BJ (cell line): Measurements from ENCODE around the gene KRTAP9-7. TPM values are rescaled to one million over a fixed set of nuclear protein-coding genes. Genes with fewer than 3 reads are reported as not detected.
"Not testable (repeated sequence)": the region's sequence is repeated elsewhere in the genome, so short reads cannot be mapped to it uniquely, and the experiment has no call there.

Source experiments
- CTCF ChIA-PET: fragments of 350-600 bp; formaldehyde crosslinking; extraction: SDS; loops from one replicate; lab custom pipeline; 2021; ENCODE audit warnings: antibody characterized with exemption, inconsistent platforms; lab: Yijun Ruan, JAX
- POLR2A ChIA-PET: fragments of 300-600 bp; sonication (Branson Sonifier 250); formaldehyde crosslinking; extraction: SDS; loops from one replicate; lab custom pipeline; 2021; ENCODE audit warnings: antibody characterized with exemption; lab: Charles Lee
- DNase-seq: peaks from one replicate; pipeline ENCODE4 v3.0.0-alpha.2; 2011; ENCODE audit warnings: low read depth
- H3K27me3 ChIP-seq: 2 replicates; pipeline ENCODE4 v1.6.0; 2011; ENCODE audit warnings: low read length; ENCODE audit not compliant: control insufficient read depth, insufficient read depth
- H3K36me3 ChIP-seq: 2 replicates; pipeline ENCODE4 v1.5.1; 2011; ENCODE audit warnings: low read length; ENCODE audit not compliant: control insufficient read depth, insufficient read depth
- H3K4me3 ChIP-seq: 2 replicates; pipeline ENCODE4 v1.5.1; 2011; ENCODE audit warnings: low read depth, mild to moderate bottlenecking, control low read depth, low read length
- polyA minus RNA-seq: library from RNA; depleted of rRNA, polyadenylated mRNA; stranded (reverse); fragments of >200 nt; gene quantifications from 2 replicates; pipeline ENCODE4 v1.2.3, GENCODE V29; 2011; rRNA and poly(A)+ RNA removed
- polyA plus RNA-seq: library from polyadenylated mRNA; depleted of rRNA; stranded (reverse); fragments of >200 nt; gene quantifications from 2 replicates; pipeline ENCODE4 v1.2.3, GENCODE V29; 2011; rRNA removed
- TF ChIP-seq, protein P1 (sequence below): IDR thresholded peaks from 2 replicates; pipeline ENCODE4 v1.5.1; 2011; ENCODE audit warnings: low read depth, mild to moderate bottlenecking, control low read depth, inconsistent platforms, low read length, moderate library complexity; ENCODE audit not compliant: insufficient read depth

KRTAP9-7 gene, protein sequence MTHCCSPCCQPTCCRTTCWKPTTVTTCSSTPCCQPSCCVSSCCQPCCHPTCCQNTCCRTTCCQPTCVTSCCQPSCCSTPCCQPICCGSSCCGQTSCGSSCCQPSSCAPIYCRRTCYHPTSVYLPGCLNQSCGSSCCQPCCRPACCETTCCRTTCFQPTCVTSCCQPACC
- polyA plus RNA-seq: not detected in 2 replicates
- not detected in 2 replicates for polyA minus RNA-seq

DNA sequence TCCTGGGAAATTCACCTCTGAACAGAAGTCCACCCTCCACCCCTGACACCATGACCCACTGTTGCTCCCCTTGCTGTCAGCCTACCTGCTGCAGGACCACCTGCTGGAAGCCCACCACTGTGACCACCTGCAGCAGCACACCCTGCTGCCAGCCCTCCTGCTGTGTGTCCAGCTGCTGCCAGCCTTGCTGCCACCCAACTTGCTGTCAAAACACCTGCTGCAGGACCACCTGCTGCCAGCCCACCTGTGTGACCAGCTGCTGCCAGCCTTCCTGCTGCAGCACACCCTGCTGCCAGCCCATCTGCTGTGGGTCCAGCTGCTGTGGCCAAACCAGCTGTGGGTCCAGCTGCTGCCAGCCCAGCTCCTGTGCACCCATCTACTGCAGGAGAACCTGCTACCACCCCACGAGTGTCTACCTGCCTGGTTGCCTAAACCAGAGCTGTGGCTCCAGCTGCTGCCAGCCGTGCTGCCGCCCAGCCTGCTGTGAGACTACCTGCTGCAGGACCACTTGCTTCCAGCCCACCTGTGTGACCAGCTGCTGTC lies at the start of gene KRTAP9-7:
Gene KRTAP9-7, plus strand, starts transcription at position 51 of the 543 bp plus-strand sequence. Its CDS starts 0 bp downstream, at position 51.
- H3K36me3 ChIP-seq, DNase-seq, POLR2A ChIA-PET, H3K4me3 ChIP-seq, H3K27me3 ChIP-seq: not testable (repeated sequence)
- CTCF ChIA-PET: interaction anchor here (0.6 to 1.5 kb wide), 2 partner anchors 15 to 29 kb away, joined by 3 to 4 read pairs; no protein-coding TSS in a partner anchor

DNA sequence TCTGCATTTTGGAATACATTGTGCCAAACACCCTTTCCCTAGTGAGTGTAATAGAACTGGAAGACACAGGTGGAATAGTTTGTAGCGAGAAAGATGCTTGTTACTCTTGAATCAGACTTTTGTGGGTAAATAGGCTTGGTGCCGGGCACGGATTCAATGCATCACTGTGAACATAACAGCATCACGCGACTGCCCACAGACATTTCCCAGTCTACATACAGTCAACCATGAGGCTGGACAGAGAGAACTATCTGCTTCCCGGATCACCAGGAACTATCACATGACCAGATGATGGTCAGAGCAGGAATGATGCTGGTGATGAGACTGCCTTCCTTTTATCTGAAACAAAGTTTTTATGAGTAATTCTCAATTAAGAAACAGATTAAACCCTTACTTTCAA lies 49.4 kb upstream of the KRTAP9-7 start:
- TF ChIP-seq, protein P1, sequence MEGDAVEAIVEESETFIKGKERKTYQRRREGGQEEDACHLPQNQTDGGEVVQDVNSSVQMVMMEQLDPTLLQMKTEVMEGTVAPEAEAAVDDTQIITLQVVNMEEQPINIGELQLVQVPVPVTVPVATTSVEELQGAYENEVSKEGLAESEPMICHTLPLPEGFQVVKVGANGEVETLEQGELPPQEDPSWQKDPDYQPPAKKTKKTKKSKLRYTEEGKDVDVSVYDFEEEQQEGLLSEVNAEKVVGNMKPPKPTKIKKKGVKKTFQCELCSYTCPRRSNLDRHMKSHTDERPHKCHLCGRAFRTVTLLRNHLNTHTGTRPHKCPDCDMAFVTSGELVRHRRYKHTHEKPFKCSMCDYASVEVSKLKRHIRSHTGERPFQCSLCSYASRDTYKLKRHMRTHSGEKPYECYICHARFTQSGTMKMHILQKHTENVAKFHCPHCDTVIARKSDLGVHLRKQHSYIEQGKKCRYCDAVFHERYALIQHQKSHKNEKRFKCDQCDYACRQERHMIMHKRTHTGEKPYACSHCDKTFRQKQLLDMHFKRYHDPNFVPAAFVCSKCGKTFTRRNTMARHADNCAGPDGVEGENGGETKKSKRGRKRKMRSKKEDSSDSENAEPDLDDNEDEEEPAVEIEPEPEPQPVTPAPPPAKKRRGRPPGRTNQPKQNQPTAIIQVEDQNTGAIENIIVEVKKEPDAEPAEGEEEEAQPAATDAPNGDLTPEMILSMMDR: no peak
- Histone ChIP-seq H3K27me3 (no peaks in the 10 kb centered on the region; the same call in 1 of the 2 replicates), H3K4me3 (no peak overlapping the region), H3K36me3 (no peaks in the 10 kb centered on the region)
- DNase-seq: no peak
- CTCF ChIA-PET: interaction anchor here (1.2 kb wide), 1 partner anchor 9 kb away, joined by 3 read pairs; no protein-coding TSS in a partner anchor
- POLR2A ChIA-PET: no interaction called here

DNA sequence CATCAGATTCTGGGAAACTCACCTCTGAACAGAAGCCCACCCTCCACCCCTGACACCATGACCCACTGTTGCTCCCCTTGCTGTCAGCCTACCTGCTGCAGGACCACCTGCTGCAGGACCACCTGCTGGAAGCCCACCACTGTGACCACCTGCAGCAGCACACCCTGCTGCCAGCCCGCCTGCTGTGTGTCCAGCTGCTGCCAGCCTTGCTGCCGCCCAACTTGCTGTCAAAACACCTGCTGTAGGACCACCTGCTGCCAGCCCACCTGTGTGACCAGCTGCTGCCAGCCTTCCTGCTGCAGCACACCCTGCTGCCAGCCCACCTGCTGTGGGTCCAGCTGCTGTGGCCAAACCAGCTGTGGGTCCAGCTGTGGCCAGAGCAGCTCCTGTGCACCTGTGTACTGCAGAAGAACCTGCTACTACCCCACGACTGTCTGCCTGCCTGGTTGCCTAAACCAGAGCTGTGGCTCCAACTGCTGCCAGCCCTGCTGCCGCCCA lies 48.9 kb upstream of the KRTAP9-7 start, which contains the start of gene KRTAP9-2:
Gene KRTAP9-2, plus strand, starts transcription at position 51 of the 498 bp plus-strand sequence. Its CDS starts 7 bp downstream, at position 58.
- CTCF ChIA-PET: interaction anchor here (0.7 kb wide), 1 partner anchor 304 kb away, joined by 3 read pairs; no protein-coding TSS in a partner anchor
- H3K27me3 ChIP-seq, POLR2A ChIA-PET: not testable (repeated sequence)

DNA sequence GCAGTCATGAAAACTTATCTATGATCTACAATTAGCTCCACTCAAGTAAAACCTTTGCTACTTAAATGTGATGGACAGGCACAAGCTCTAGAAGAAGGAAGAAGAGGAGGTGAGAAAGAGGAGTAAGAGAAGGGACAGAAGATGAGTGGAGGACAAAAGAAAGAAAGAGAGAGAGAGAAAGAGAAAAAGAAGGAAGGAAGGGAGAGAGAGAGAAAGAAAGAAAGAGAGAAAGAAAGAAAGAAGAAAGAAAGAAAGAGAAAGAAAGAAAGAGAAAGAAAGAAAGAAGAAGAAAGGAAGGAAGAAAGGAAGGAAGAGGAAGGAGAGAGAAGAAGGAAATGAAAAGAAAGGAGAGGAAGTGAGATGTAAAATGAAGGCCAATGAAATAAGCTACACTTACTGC lies 45.4 kb upstream of the KRTAP9-7 start:
- CTCF ChIA-PET: no interaction called here
- TF ChIP-seq, protein P1: no peak

More for the DNA sequence above, 48.9 kb upstream of the KRTAP9-7 start, which contains the start of gene KRTAP9-2:
- H3K36me3 ChIP-seq, H3K4me3 ChIP-seq, DNase-seq: not testable (repeated sequence)

DNA sequence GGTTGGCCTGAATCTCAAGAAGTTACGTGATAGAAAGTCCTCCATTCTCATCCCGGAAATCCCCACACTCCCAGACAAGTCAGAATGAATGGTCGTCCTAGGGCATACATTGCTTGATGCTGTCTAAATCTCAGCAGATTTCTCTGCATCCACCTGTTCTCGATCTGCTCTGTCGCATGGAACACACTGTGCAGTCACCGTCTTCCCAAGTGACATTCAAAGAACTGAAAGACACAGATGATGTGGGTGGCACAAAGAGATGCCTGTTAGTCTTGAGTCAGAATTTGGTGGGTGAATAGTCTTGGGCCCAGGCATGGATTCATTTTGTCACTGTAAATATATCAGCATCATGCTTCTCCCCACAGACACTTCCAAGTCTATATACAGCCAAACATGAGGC lies 43.8 kb upstream of the KRTAP9-7 start:
- ChIA-PET POLR2A (no interaction called here), CTCF (no interaction called here)
- Histone ChIP-seq H3K4me3 (no peak overlapping the region), H3K36me3 (no peaks in the 10 kb centered on the region), H3K27me3 (no peaks in the 10 kb centered on the region; the same call in 1 of the 2 replicates)
- TF ChIP-seq, protein P1: no peak
- DNase-seq: no peak

More for the DNA sequence above, 45.4 kb upstream of the KRTAP9-7 start:
- POLR2A ChIA-PET: no interaction called here
- Histone ChIP-seq H3K36me3 (no peaks in the 10 kb centered on the region), H3K4me3 (no peak overlapping the region), H3K27me3 (no peaks in the 10 kb centered on the region; the same call in 1 of the 2 replicates)
- DNase-seq: no peak

DNA sequence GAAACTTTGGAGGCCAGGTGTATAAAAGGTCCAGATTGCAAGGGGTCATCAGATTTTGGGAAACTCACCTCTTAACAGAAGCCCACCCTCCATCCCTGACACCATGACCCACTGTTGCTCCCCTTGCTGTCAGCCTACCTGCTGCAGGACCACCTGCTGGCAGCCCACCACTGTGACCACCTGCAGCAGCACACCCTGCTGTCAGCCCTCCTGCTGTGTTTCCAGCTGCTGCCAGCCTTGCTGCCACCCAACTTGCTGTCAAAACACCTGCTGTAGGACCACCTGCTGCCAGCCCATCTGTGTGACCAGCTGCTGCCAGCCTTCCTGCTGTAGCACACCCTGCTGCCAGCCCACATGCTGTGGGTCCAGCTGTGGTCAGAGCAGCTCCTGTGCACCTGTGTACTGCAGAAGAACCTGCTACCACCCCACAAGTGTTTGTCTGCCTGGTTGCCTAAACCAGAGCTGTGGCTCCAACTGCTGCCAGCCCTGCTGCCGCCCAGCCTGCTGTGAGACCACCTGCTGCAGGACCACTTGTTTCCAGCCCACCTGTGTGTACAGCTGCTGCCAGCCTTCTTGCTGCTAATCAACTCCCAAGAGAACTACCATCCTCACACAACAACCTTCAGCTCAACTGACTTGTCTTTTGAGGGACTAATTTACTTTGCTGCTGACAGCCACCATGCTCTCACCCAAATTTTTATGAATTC lies 42.9 kb upstream of the KRTAP9-7 start, which contains the start of gene KRTAP9-3:
Gene KRTAP9-3, plus strand, starts transcription at position 51 of the 707 bp plus-strand sequence. Its CDS starts 53 bp downstream, at position 104.
- H3K27me3 ChIP-seq, H3K36me3 ChIP-seq, H3K4me3 ChIP-seq, CTCF ChIA-PET, DNase-seq, POLR2A ChIA-PET: not testable (repeated sequence)

DNA sequence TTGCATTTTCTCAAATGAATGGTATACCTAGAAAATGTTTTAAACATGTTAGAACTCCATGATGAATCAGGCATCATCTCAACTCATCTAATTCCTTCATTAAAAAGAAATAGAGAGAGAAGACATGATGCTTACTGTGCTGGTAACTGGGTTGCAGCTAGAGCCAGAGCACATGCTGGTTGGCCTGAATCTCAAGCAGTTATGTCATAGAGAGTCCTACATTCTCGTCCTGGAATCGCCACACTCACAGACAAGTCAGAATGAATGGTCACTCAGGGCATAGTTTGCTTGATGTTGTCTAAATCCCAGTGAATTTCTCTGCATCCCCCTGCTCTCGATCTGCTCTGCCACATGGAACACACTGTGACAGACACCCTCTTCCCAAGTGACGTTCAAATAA lies 38.4 kb upstream of the KRTAP9-7 start:
- CTCF ChIA-PET: interaction anchor here (1.1 kb wide), 1 partner anchor 64 kb away, joined by 3 read pairs; no protein-coding TSS in a partner anchor

DNA sequence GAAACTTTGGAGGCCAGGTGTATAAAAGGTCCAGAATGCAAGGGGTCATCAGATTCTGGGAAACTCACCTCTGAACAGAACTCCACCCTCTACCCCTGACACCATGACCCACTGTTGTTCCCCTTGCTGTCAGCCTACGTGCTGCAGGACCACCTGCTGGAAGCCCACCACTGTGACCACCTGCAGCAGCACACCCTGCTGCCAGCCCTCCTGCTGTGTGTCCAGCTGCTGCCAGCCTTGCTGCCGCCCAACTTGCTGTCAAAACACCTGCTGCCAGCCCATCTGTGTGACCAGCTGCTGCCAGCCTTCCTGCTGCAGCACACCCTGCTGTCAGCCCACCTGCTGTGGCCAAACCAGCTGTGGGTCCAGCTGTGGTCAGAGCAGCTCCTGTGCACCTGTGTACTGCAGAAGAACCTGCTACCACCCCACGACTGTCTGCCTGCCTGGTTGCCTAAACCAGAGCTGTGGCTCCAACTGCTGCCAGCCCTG lies 37.5 kb upstream of the KRTAP9-7 start, which contains the start of gene KRTAP9-8:
Gene KRTAP9-8, plus strand, starts transcription at position 51 of the 489 bp plus-strand sequence. Its CDS starts 53 bp downstream, at position 104.
- H3K27me3 ChIP-seq, H3K4me3 ChIP-seq, H3K36me3 ChIP-seq, DNase-seq, POLR2A ChIA-PET: not testable (repeated sequence)
- CTCF ChIA-PET: interaction anchor here (1.1 kb wide), 1 partner anchor 63 kb away, joined by 3 read pairs; no protein-coding TSS in a partner anchor

More for the DNA sequence above, 38.4 kb upstream of the KRTAP9-7 start:
- H3K27me3 ChIP-seq, H3K36me3 ChIP-seq, DNase-seq, H3K4me3 ChIP-seq, POLR2A ChIA-PET: not testable (repeated sequence)
